PFSK-1 (cell line): ENCODE measurements around the gene GFI1B.
A peak's percentile ranks its signal among the peaks of the same experiment; 100 is the strongest.

Experiments
- POLR2AphosphoS5 ChIP-seq: IDR thresholded peaks from 2 replicates; pipeline ENCODE4 v1.6.1; 2012; ENCODE audit warnings: low read depth, mild to moderate bottlenecking, control low read depth, low read length, moderate library complexity
- SIN3A ChIP-seq: IDR thresholded peaks from 2 replicates; pipeline ENCODE4 v1.6.1; 2012; ENCODE audit warnings: mild to moderate bottlenecking, low read length, moderate library complexity, borderline replicate concordance; ENCODE audit not compliant: insufficient read depth
- TF ChIP-seq, protein P1 (sequence below), 2 experiments: IDR thresholded peaks; 2 replicates each; pipeline versions ENCODE4 v1.6.1 to v1.8.0; 2011 to 2012; ENCODE audit warnings: low read depth in 2 of 2, low read length in 2 of 2, control low read depth in 1 of 2, inconsistent platforms in 1 of 2, mild to moderate bottlenecking in 1 of 2, moderate library complexity in 1 of 2; ENCODE audit not compliant: insufficient read depth in 1 of 2

DNA sequence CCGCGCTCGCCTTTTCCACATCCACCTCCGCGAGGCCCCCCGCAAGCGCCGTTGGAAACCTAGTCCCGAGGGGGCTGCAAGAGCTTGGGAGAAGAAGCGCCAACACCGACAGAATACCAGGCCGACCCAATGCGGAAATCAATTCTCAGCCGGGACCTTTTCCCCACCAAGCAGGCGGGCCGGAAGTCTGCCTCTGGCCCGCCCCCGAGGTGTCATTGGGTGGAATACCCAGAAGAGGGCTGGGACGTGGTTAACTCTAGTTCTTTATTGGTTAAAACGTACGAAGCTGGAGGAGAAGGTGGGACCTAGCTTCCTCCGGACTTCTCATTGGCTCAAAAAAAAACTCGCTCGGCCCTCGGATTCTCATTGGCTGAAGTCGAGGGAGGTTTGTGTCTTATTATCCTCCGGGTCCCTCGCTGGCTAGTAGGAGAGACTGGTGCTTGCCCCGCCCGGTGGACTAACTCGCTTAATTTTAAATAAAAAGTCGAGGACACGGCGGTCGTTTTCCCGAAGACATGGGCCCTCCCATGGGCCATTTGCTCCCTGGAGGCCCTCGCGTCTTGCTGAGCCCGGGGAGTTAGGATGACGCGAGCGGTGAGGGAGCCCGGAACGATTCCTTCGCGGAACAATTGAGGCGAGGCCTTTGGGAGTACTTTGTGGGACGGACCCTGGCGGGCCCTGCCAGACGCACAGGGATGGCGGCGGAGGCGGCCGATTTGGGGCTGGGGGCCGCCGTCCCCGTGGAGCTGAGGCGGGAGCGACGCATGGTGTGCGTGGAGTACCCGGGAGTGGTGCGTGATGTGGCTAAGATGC, 52.0 kb downstream of the GFI1B start, which contains the start of gene GTF3C5:
- TF ChIP-seq, protein P1, sequence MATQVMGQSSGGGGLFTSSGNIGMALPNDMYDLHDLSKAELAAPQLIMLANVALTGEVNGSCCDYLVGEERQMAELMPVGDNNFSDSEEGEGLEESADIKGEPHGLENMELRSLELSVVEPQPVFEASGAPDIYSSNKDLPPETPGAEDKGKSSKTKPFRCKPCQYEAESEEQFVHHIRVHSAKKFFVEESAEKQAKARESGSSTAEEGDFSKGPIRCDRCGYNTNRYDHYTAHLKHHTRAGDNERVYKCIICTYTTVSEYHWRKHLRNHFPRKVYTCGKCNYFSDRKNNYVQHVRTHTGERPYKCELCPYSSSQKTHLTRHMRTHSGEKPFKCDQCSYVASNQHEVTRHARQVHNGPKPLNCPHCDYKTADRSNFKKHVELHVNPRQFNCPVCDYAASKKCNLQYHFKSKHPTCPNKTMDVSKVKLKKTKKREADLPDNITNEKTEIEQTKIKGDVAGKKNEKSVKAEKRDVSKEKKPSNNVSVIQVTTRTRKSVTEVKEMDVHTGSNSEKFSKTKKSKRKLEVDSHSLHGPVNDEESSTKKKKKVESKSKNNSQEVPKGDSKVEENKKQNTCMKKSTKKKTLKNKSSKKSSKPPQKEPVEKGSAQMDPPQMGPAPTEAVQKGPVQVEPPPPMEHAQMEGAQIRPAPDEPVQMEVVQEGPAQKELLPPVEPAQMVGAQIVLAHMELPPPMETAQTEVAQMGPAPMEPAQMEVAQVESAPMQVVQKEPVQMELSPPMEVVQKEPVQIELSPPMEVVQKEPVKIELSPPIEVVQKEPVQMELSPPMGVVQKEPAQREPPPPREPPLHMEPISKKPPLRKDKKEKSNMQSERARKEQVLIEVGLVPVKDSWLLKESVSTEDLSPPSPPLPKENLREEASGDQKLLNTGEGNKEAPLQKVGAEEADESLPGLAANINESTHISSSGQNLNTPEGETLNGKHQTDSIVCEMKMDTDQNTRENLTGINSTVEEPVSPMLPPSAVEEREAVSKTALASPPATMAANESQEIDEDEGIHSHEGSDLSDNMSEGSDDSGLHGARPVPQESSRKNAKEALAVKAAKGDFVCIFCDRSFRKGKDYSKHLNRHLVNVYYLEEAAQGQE (IDR thresholded peaks at IDR 0.05; ENCODE audit: insufficient read depth in 1 of 2, low read depth in 2 of 2, low read length in 2 of 2) = peak in 1 of 2 experiments; percentile 11; a peak in 1 of 4 replicates
- TF ChIP-seq SIN3A (no peak), POLR2AphosphoS5 (peak; percentile 74)
